WTC11 (cell line): ENCODE data around the gene PTPRN2. TPM values are rescaled to one million over a fixed set of nuclear protein-coding genes. Genes with fewer than 3 reads are reported as not detected.

Experiments
- ATAC-seq: fragments of 200-7000 bp; cut with Tn5 transposase; 2 replicates; pipeline ENCODE4 v1.10.0; 2021; ENCODE audit warnings: mild to moderate bottlenecking, moderate library complexity
- CTCF ChIA-PET: fragments of 300-600 bp; sonication (Branson Sonifier 250); formaldehyde crosslinking; loops from one replicate; lab custom pipeline; 2021; ENCODE audit warnings: antibody characterized with exemption; lab: Charles Lee
- POLR2A ChIA-PET: fragments of 350-600 bp; sonication (Branson Sonifier 250); formaldehyde crosslinking; loops from one replicate; lab custom pipeline; 2021; ENCODE audit warnings: antibody characterized with exemption; lab: Charles Lee
- DNase-seq: peaks from one replicate; pipeline ENCODE4 v3.0.0; 2021; ENCODE audit warnings: low spot score
- H3K27ac Mint-ChIP-seq: 2 replicates; pipeline ENCODE4 v1.8.0; 2021; ENCODE audit warnings: mixed read lengths
- H3K27me3 Mint-ChIP-seq: 2 replicates; pipeline ENCODE4 v1.8.0; 2021; ENCODE audit warnings: low read depth, mild to moderate bottlenecking, moderate library complexity, mixed read lengths
- H3K36me3 Mint-ChIP-seq: 2 replicates; pipeline ENCODE4 v1.8.0; 2021; ENCODE audit warnings: mixed read lengths
- H3K4me1 Mint-ChIP-seq: 2 replicates; pipeline ENCODE4 v1.8.0; 2022; ENCODE audit warnings: mixed read lengths
- H3K4me3 Mint-ChIP-seq: 2 replicates; pipeline ENCODE4 v1.8.0; 2021; ENCODE audit warnings: mild to moderate bottlenecking, moderate library complexity, mixed read lengths
- H3K9me3 Mint-ChIP-seq: 2 replicates; pipeline ENCODE4 v1.8.0; 2021; ENCODE audit warnings: mixed read lengths
- CBFB ChIP-seq: sonication (generic); formaldehyde crosslinking; IDR thresholded peaks from 2 replicates; pipeline ENCODE4 v1.8.1; 2022; ENCODE audit warnings: mild to moderate bottlenecking, low read depth, missing genetic modification reagents
- GABPB1 ChIP-seq: sonication (generic); formaldehyde crosslinking; IDR thresholded peaks from 2 replicates; pipeline ENCODE4 v1.8.1; 2023; ENCODE audit warnings: mild to moderate bottlenecking, missing genetic modification reagents
- GRHL2 ChIP-seq: fragments of 250-450 bp; sonication (Bioruptor Pico); IDR thresholded peaks from 2 replicates; pipeline ENCODE4 v1.8.0; 2022; ENCODE audit warnings: mild to moderate bottlenecking, moderate library complexity; ENCODE audit not compliant: insufficient replicate concordance, severe bottlenecking
- MXD4 ChIP-seq: fragments of 250-450 bp; sonication (Bioruptor Pico); IDR thresholded peaks from 2 replicates; pipeline ENCODE4 v1.8.0; 2021; ENCODE audit warnings: mild to moderate bottlenecking, moderate library complexity, borderline replicate concordance
- SOX15 ChIP-seq: fragments of 250-450 bp; sonication (Bioruptor Pico); IDR thresholded peaks from 2 replicates; pipeline ENCODE4 v1.9.0; 2021; ENCODE audit warnings: mild to moderate bottlenecking
- TCF7 ChIP-seq: sonication (generic); formaldehyde crosslinking; IDR thresholded peaks from 2 replicates; pipeline ENCODE4 v1.8.0; 2022; ENCODE audit warnings: mild to moderate bottlenecking, low read depth, missing genetic modification reagents, moderate library complexity
- total RNA-seq: library from RNA; stranded (reverse); gene quantifications from 3 replicates; pipeline ENCODE4 v1.2.3, GENCODE V29; 2021
- TF ChIP-seq, protein P1 (sequence below): sonication (generic); formaldehyde crosslinking; IDR thresholded peaks from 2 replicates; pipeline ENCODE4 v1.8.1; 2022; ENCODE audit warnings: mild to moderate bottlenecking, moderate library complexity, missing genetic modification reagents
- TF ChIP-seq, protein P2 (sequence below): fragments of 200-600 bp; IDR thresholded peaks from 2 replicates; pipeline ENCODE4 v1.8.0; 2022; ENCODE audit warnings: antibody characterized with exemption
- TF ChIP-seq, protein P3 (sequence below): sonication (generic); formaldehyde crosslinking; IDR thresholded peaks from 2 replicates; pipeline ENCODE4 v1.8.1; 2022; ENCODE audit warnings: low read depth, missing genetic modification reagents, borderline replicate concordance
- TF ChIP-seq, protein P4 (sequence below): sonication (generic); formaldehyde crosslinking; IDR thresholded peaks from 2 replicates; pipeline ENCODE4 v1.8.1; 2023; ENCODE audit warnings: mild to moderate bottlenecking, missing genetic modification reagents
- TF ChIP-seq, protein P5 (sequence below): sonication (generic); formaldehyde crosslinking; IDR thresholded peaks from 2 replicates; pipeline ENCODE4 v1.8.1; 2023; ENCODE audit warnings: mild to moderate bottlenecking, missing genetic modification reagents, borderline replicate concordance
- TF ChIP-seq, protein P6 (sequence below): sonication (generic); formaldehyde crosslinking; conservative IDR thresholded peaks from 2 replicates; pipeline ENCODE4 v1.8.1; 2023; ENCODE audit warnings: mild to moderate bottlenecking, low read depth, missing genetic modification reagents, moderate library complexity
- TF ChIP-seq, protein P7 (sequence below): sonication (generic); formaldehyde crosslinking; IDR thresholded peaks from 2 replicates; pipeline ENCODE4 v1.8.0; 2023; ENCODE audit warnings: missing genetic modification reagents, mild to moderate bottlenecking, borderline replicate concordance
- TF ChIP-seq, protein P8 (sequence below): sonication (generic); formaldehyde crosslinking; IDR thresholded peaks from 2 replicates; pipeline ENCODE4 v1.8.0; 2022; ENCODE audit warnings: mild to moderate bottlenecking, missing genetic modification reagents

Gene PTPRN2
- total RNA-seq, 1 experiment from 2014 or later, result 4.7 TPM

- Mint-ChIP-seq H3K9me3 (peaks cover 27% of the 10 kb centered on the region), H3K4me3 (no peak overlapping the region), H3K27me3 (peaks cover 2% of the 10 kb centered on the region; the same call in 1 of the 2 replicates), H3K4me1 (peaks cover 4% of the 10 kb centered on the region; the same call in 1 of the 2 replicates), H3K36me3 (peaks cover 25% of the 10 kb centered on the region), H3K27ac (no peak overlapping the region)
- CTCF ChIA-PET, result no interaction called here
- POLR2A ChIA-PET, result no interaction called here
- ATAC-seq (no peak), DNase-seq (no peak)
- TF ChIP-seq TCF7 (CRISPR knock-in tag) (no peak), CBFB (no peak), GRHL2 (CRISPR knock-in tag) (no peak), MXD4 (CRISPR knock-in tag) (no peak), SOX15 (no peak), GABPB1 (no peak)
- TF ChIP-seq, protein P1, sequence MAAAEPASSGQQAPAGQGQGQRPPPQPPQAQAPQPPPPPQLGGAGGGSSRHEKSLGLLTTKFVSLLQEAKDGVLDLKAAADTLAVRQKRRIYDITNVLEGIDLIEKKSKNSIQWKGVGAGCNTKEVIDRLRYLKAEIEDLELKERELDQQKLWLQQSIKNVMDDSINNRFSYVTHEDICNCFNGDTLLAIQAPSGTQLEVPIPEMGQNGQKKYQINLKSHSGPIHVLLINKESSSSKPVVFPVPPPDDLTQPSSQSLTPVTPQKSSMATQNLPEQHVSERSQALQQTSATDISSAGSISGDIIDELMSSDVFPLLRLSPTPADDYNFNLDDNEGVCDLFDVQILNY, result no peak
- TF ChIP-seq, protein P2, sequence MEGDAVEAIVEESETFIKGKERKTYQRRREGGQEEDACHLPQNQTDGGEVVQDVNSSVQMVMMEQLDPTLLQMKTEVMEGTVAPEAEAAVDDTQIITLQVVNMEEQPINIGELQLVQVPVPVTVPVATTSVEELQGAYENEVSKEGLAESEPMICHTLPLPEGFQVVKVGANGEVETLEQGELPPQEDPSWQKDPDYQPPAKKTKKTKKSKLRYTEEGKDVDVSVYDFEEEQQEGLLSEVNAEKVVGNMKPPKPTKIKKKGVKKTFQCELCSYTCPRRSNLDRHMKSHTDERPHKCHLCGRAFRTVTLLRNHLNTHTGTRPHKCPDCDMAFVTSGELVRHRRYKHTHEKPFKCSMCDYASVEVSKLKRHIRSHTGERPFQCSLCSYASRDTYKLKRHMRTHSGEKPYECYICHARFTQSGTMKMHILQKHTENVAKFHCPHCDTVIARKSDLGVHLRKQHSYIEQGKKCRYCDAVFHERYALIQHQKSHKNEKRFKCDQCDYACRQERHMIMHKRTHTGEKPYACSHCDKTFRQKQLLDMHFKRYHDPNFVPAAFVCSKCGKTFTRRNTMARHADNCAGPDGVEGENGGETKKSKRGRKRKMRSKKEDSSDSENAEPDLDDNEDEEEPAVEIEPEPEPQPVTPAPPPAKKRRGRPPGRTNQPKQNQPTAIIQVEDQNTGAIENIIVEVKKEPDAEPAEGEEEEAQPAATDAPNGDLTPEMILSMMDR, result no peak
- TF ChIP-seq, protein P3, sequence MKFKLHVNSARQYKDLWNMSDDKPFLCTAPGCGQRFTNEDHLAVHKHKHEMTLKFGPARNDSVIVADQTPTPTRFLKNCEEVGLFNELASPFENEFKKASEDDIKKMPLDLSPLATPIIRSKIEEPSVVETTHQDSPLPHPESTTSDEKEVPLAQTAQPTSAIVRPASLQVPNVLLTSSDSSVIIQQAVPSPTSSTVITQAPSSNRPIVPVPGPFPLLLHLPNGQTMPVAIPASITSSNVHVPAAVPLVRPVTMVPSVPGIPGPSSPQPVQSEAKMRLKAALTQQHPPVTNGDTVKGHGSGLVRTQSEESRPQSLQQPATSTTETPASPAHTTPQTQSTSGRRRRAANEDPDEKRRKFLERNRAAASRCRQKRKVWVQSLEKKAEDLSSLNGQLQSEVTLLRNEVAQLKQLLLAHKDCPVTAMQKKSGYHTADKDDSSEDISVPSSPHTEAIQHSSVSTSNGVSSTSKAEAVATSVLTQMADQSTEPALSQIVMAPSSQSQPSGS (CRISPR knock-in tag), result no peak
- TF ChIP-seq, protein P4, sequence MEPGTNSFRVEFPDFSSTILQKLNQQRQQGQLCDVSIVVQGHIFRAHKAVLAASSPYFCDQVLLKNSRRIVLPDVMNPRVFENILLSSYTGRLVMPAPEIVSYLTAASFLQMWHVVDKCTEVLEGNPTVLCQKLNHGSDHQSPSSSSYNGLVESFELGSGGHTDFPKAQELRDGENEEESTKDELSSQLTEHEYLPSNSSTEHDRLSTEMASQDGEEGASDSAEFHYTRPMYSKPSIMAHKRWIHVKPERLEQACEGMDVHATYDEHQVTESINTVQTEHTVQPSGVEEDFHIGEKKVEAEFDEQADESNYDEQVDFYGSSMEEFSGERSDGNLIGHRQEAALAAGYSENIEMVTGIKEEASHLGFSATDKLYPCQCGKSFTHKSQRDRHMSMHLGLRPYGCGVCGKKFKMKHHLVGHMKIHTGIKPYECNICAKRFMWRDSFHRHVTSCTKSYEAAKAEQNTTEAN (CRISPR knock-in tag), result no peak
- TF ChIP-seq, protein P5, sequence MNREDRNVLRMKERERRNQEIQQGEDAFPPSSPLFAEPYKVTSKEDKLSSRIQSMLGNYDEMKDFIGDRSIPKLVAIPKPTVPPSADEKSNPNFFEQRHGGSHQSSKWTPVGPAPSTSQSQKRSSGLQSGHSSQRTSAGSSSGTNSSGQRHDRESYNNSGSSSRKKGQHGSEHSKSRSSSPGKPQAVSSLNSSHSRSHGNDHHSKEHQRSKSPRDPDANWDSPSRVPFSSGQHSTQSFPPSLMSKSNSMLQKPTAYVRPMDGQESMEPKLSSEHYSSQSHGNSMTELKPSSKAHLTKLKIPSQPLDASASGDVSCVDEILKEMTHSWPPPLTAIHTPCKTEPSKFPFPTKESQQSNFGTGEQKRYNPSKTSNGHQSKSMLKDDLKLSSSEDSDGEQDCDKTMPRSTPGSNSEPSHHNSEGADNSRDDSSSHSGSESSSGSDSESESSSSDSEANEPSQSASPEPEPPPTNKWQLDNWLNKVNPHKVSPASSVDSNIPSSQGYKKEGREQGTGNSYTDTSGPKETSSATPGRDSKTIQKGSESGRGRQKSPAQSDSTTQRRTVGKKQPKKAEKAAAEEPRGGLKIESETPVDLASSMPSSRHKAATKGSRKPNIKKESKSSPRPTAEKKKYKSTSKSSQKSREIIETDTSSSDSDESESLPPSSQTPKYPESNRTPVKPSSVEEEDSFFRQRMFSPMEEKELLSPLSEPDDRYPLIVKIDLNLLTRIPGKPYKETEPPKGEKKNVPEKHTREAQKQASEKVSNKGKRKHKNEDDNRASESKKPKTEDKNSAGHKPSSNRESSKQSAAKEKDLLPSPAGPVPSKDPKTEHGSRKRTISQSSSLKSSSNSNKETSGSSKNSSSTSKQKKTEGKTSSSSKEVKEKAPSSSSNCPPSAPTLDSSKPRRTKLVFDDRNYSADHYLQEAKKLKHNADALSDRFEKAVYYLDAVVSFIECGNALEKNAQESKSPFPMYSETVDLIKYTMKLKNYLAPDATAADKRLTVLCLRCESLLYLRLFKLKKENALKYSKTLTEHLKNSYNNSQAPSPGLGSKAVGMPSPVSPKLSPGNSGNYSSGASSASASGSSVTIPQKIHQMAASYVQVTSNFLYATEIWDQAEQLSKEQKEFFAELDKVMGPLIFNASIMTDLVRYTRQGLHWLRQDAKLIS (CRISPR knock-in tag), result no peak
- TF ChIP-seq, protein P6, sequence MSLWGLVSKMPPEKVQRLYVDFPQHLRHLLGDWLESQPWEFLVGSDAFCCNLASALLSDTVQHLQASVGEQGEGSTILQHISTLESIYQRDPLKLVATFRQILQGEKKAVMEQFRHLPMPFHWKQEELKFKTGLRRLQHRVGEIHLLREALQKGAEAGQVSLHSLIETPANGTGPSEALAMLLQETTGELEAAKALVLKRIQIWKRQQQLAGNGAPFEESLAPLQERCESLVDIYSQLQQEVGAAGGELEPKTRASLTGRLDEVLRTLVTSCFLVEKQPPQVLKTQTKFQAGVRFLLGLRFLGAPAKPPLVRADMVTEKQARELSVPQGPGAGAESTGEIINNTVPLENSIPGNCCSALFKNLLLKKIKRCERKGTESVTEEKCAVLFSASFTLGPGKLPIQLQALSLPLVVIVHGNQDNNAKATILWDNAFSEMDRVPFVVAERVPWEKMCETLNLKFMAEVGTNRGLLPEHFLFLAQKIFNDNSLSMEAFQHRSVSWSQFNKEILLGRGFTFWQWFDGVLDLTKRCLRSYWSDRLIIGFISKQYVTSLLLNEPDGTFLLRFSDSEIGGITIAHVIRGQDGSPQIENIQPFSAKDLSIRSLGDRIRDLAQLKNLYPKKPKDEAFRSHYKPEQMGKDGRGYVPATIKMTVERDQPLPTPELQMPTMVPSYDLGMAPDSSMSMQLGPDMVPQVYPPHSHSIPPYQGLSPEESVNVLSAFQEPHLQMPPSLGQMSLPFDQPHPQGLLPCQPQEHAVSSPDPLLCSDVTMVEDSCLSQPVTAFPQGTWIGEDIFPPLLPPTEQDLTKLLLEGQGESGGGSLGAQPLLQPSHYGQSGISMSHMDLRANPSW, result no peak
- TF ChIP-seq, protein P7, sequence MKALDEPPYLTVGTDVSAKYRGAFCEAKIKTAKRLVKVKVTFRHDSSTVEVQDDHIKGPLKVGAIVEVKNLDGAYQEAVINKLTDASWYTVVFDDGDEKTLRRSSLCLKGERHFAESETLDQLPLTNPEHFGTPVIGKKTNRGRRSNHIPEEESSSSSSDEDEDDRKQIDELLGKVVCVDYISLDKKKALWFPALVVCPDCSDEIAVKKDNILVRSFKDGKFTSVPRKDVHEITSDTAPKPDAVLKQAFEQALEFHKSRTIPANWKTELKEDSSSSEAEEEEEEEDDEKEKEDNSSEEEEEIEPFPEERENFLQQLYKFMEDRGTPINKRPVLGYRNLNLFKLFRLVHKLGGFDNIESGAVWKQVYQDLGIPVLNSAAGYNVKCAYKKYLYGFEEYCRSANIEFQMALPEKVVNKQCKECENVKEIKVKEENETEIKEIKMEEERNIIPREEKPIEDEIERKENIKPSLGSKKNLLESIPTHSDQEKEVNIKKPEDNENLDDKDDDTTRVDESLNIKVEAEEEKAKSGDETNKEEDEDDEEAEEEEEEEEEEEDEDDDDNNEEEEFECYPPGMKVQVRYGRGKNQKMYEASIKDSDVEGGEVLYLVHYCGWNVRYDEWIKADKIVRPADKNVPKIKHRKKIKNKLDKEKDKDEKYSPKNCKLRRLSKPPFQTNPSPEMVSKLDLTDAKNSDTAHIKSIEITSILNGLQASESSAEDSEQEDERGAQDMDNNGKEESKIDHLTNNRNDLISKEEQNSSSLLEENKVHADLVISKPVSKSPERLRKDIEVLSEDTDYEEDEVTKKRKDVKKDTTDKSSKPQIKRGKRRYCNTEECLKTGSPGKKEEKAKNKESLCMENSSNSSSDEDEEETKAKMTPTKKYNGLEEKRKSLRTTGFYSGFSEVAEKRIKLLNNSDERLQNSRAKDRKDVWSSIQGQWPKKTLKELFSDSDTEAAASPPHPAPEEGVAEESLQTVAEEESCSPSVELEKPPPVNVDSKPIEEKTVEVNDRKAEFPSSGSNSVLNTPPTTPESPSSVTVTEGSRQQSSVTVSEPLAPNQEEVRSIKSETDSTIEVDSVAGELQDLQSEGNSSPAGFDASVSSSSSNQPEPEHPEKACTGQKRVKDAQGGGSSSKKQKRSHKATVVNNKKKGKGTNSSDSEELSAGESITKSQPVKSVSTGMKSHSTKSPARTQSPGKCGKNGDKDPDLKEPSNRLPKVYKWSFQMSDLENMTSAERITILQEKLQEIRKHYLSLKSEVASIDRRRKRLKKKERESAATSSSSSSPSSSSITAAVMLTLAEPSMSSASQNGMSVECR, result no peak
- TF ChIP-seq, protein P8, sequence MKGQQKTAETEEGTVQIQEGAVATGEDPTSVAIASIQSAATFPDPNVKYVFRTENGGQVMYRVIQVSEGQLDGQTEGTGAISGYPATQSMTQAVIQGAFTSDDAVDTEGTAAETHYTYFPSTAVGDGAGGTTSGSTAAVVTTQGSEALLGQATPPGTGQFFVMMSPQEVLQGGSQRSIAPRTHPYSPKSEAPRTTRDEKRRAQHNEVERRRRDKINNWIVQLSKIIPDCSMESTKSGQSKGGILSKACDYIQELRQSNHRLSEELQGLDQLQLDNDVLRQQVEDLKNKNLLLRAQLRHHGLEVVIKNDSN (CRISPR knock-in tag), result no peak
These were observed 758.1 kb downstream of the PTPRN2 start for GRCh38 chr7:157829491-157829890.
